NCI-H2029 treated with DMSO at 0.1 percent for 48 hours (cell line): Measurements from ENCODE around the gene VPS37D.
"Not testable (repeated sequence)": the region's sequence is repeated elsewhere in the genome, so short reads cannot be mapped to it uniquely, and the experiment has no call there.

Experiments used
- DNase-seq: peaks from one replicate; lab custom pipeline; 2025; lab: John Stamatoyannopoulos, UW

The VPS37D gene

DNA sequence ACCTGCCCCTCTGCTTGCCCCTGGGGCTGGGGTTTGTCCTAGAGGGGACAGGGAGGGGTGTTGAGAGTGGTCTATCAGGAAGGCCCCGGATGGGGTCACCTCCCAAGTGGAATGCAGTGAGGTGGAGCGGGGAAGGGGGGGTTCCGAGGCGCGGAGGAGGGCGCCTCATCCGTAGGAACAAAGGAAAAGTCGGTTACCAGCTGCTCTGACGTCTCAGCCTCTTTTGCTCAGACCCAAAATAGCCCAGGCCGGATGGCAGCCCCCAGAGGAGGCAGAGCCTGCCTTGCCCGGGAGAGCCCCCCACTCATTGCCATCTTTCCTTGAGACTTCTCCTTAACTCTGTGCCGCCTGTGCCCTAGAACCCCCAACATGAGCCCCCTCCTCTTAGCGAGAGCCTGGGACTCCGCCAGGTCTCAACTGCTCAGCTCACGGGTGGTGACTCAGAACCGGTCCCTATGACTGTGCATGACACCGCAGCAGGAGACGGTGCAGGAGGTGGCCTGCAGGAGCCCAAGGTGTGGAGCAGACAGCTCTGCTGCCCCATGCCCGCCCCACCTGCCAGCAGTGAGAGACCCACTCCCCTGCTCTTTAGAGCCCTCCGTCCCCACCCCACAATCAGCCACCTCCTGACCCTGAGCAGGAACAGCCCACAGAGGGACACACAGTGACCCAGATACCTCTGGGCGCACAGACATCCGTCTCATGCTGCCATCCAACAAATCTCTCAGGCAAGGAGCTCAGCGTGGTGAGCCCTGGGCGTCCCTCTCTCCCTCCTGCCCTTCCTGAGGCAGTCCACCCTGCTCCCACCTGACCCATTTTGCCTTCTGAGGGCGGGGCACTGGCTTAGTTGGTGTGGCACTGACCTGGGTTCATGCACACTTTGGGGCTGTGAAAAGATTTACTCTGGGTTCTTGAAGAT, 38.8 kb downstream of the VPS37D start:
- DNase-seq = no peak

- peak; percentile 56 for DNase-seq
Observed at GRCh38 chr7:73707045-73707631, 39.5 kb downstream of the VPS37D start.

GRCh38 chr7:73708961-73709549, 41.4 kb downstream of the VPS37D start:
- DNase-seq = no peak

GRCh38 chr7:73712773-73713172, 45.1 kb downstream of the VPS37D start:
- no peak for DNase-seq

- DNase-seq = not testable (repeated sequence)
Observed at GRCh38 chr7:73713319-73713718, 45.7 kb downstream of the VPS37D start.

DNA sequence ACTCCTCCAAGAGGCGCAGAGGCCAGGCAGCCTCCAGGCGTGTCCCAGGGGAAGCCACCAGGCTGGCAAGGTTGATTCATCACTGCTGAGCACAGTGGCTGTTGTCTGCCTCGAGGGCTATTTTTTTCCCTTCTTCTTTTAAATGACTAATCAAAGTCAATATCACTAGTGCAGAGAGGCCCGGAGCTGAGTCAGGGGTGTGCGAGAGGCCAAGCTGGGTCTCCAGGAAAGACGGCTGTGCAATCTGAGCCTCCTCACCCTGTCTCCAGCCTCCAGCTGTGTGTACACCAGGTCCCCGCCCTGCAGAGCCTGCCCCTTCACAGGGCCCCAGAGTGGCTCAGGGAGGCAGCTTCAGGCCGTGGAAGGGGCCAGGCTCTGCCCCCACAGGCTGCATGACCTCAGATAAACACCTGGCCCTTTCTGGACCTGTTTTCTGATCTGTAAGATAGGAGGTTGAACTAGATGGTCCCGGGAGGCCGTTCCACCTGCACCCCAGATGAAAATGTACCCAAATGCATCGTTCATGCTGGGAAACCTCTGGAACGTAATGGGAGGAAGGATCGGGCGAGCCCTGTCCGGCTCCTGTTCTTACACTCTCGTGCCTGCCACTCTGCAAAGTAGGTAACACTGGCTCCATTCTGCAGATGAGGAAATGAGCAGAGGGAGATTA, 48.2 kb downstream of the VPS37D start:
- DNase-seq = peak; percentile 74

DNA sequence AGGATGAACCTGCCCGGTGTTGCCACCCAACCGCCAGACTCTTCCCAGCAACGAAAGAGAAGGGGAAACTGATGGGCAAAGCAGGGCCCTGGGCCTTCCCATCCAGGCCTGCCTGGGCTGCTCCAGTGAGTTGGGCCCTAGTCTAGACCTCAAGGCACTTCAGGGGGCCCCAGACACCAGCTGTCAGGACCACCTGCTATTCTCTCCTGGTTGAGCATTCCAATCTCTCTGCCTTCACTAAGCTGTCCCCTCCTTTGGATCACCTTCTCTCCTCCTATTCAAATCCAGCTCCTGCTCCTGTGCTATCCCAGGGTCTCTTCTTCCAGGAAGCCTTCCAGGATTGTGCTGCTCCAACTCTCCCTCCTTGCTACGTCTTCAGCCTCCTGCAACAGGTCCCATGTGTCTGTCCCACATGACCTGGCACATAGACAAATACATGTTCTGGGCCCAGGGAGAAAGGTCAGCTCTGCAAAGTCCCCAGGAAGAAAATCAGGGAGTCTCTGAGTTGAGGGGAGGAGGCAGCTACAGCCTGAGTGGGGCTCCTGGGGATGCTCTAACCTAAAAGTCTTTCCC, 48.8 kb downstream of the VPS37D start:
- no peak for DNase-seq

GRCh38 chr7:73717025-73717807, 49.6 kb downstream of the VPS37D start:
- no peak for DNase-seq

- DNase-seq = no peak
Observed at GRCh38 chr7:73717991-73718405, 50.4 kb downstream of the VPS37D start.

- DNase-seq = no peak
Observed at GRCh38 chr7:73718438-73718881, 50.8 kb downstream of the VPS37D start.

- no peak for DNase-seq
Observed at GRCh38 chr7:73718905-73719805, 51.5 kb downstream of the VPS37D start, which contains the start of gene STX1A. TSS of gene STX1A (minus strand) at chr7:73719669. CDS start at chr7:73719631, 38 bp downstream.

- no peak for DNase-seq
Observed at GRCh38 chr7:73719806-73720169, 52.2 kb downstream of the VPS37D start.

DNA sequence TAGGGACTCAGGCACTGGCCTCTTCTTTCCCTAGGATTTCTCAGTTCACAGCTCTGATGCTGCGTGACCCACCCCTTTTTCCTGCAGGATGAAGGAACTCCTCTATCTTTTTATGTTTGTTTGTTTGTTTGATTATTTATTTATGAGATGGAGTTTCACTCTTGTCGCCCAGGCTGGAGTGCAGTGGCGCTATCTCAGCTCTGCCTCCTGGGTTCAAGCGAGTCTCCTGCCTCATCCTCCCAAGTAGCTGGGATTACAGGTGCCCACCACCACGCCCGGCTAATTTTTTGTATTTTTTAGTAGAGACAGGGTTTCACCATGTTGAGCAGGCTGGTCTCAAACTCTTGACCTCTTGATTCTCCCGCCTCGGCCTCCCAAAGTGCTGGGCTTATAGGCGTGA, 52.8 kb downstream of the VPS37D start:
- DNase-seq = not testable (repeated sequence)

- DNase-seq = peak; percentile 76
Observed at GRCh38 chr7:73721377-73721817, 53.8 kb downstream of the VPS37D start.
